GM21447 (cell line): ENCODE data around the gene HP1BP3.
"Not testable (repeated sequence)": the region's sequence is repeated elsewhere in the genome, so short reads cannot be mapped to it uniquely, and the experiment has no call there.

ENCODE experiments used
- ATAC-seq: cut with Tn5 transposase; IDR thresholded peaks from one replicate; pipeline ENCODE4 v1.9.1; 2021; ENCODE audit not compliant: unreplicated experiment

HP1BP3 gene

DNA sequence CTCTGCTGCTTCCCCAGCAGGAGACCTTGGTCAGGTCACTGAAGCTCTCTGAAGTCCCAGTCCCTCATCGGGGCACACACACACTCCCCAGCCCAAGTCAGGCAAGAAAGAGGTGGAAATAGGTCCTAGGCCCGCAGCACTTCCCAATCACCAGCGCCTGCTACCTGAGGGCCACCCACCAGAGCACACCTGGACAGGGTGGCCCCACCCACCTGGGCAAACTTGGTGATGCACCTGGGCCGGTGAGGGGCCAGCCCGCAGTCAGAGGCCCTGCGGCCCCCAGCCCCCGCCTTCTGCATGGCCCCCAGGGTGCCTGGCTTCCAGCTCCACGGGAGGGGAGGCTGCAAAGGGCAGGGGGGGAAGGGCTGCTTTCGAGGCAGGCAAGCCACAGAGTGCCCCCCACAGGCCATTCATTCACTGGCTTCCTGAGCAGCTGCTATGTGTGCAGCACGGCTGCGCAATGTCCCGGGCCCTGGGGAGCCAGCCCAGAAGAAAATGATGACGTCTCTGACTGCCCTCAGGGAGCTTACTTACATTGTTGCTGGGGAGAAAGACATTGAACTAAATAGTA lies 59.3 kb downstream of the HP1BP3 start:
- ATAC-seq = no peak

GRCh38 chr1:20726932-20727745 lies 60.0 kb downstream of the HP1BP3 start:
- ATAC-seq = no peak

GRCh38 chr1:20726118-20726911 lies 60.8 kb downstream of the HP1BP3 start:
- no peak for ATAC-seq

- no peak for ATAC-seq
Measured at GRCh38 chr1:20725189-20726117, 61.7 kb downstream of the HP1BP3 start.

DNA sequence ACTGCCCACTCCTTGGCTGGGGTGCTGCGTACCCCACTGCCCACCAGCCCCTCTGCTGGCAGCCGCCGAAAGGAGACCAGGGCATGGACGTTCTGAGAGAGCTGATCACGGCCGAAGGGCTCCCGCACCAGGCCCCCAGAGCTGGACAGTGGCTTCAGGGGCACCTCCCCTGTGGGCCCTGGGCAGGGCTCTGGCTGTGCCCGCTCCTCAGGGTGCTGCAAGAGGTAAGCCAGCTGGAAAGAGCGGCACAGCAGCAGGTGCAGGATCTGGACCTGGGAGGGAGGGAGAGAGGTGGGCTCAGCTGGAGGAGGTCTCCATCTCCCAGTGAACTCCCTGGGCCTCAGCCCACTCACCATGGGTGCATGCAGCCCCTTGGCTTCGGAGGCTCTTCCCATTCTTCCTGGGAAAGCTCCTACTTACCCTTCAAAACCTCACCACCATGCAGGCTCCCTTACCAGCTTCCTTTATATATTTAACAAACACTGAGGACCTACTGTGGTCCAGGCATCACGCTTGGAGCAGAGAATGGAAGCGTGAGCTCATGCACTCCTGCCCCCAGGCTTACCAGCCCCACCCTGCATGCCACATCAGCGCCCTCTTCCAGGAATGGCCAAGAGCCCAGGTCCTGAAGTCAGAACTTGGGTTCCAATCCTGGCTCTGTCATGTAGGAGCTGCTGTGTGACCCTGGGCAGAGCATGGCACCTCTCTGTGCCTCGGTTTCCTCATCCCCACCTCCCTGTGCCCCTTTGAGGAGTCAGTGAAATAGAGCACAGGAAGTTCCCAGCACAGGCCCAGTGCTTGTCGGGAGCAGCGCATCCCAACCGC lies 62.5 kb downstream of the HP1BP3 start:
- no peak for ATAC-seq

- ATAC-seq = no peak
Measured at GRCh38 chr1:20723537-20724363, 63.4 kb downstream of the HP1BP3 start.

GRCh38 chr1:20723159-20723536 lies 64.0 kb downstream of the HP1BP3 start:
- no peak for ATAC-seq

DNA sequence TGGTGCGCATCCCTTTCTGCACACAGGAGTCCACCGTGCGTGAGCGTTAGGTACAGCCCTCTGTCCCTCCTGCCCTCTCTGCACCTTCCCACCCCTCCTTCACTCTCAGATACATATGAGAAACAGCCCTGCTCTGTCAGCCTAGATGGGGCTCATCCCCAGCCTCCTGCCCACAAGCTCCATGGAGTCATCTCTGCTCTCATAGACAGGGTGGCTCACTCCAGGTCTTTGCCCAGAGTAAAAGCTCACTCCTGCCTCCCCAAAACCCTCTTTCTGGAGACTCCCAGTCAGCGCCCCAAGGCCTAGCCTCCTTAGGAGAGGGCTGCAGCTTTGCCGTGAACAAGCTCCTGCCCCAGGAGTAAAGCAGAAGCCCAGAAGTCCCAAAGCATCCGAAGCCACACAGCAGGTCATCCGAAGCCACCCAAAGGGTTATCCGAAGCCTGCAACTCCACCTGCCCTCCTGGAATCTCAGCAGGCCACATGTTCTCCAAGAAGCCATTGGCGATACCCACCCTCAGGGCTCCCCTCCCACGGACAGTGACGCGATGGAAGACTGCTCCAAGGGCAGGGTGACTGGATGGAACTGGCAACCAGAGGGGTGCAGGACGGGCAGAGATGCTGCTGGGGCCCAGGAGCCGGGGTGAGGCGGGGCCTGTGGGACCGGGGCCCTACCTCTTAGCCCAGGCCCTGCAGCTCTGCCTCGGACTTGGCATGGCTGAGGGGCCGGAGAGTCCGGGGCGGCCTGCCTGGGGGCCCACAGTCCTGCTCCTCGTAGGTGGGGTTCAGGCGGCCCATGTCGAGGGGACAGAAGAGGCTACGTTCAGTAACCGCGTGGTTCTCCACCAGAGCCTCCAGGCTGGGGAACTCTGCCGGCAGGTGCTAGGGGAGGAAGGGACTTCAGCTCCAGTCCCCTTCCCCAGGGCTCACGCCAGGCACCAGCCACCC lies 65.7 kb downstream of the HP1BP3 start:
- ATAC-seq = no peak

DNA sequence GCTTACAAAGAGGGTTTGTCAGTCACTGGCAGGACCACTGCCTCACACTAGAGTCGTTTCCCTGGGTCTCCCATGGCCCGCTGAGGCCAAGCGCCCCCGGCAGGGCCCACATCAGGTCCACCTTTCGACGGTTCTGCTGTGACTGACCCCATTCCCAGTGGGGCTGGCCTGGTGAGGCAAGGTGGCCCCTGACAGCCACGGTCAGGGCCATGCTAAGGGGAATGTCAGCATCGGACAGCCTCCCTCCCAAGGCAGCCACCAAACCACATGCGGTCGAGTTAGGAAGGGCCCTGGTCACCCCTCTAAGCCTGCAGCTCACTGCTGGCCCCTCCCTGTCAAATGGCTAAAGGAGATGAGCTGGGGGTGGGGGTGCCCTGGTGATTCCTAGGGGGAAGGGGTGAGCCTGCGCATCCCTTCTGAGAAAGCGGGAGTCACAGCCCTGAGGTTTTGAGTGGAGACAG lies 66.4 kb downstream of the HP1BP3 start:
- no peak for ATAC-seq

DNA sequence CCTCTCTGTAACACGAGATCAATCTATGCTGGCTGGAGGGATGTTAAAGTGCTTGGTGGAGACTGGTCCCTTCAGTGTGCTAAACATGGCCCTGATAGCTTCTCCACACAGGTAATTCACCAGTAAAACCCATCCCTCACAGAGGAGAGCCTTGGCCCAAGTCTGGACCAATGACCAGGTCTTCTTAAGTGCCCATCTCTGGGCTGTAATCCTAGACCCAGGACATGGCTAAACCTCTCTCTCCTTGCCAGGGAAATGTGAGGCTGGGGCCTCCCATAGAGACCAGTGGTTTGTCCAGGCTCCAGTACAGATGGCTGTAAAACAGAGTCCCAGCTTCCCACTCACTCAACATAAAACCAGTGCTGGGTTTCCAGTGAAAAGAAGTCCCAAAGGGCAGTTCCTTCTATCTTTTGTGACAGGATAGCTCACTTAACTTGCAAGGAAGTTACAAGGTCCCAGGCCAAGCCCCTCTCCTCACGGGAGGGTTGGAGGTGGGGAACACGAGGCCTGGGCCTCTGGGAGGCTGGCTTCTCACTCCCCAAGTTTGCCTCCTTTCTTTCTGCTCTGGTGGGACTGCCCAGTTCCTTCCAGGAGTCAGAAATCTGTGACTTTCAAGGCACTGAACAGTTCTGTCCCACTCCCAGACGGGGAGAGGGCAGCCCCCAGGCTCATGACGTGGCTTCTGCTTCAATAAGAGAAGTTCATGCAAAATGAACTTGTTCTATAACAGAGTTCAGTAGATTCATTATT lies 67.1 kb downstream of the HP1BP3 start:
- ATAC-seq = no peak

- ATAC-seq = no peak
Measured at GRCh38 chr1:20719261-20719660, 67.8 kb downstream of the HP1BP3 start.

DNA sequence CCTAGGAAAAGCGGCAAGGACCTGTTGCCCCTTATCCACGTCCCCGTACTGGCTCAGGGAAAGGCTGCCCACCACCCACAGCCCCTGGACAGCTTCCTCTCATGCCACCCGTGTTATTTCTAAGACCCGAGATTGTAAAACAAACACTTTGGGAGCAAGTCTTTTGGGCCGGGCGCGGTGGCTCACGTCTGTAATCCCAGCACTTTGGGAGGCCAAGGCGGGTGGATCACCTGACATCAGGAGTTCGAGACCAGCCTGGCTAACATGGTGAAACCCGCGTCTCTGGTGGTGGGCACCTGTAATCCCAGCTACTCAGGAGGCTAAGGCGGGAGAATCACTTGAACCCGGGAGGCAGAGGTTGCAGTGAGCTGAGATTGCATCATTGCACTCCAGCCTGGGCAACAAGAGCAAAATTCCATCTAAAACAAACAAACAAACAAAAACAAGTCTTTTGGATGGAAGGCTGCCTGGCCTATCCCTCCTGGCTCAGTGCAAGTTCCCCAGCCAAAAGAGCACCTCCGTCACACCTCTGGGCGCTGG lies 68.7 kb downstream of the HP1BP3 start:
- not testable (repeated sequence) for ATAC-seq

DNA sequence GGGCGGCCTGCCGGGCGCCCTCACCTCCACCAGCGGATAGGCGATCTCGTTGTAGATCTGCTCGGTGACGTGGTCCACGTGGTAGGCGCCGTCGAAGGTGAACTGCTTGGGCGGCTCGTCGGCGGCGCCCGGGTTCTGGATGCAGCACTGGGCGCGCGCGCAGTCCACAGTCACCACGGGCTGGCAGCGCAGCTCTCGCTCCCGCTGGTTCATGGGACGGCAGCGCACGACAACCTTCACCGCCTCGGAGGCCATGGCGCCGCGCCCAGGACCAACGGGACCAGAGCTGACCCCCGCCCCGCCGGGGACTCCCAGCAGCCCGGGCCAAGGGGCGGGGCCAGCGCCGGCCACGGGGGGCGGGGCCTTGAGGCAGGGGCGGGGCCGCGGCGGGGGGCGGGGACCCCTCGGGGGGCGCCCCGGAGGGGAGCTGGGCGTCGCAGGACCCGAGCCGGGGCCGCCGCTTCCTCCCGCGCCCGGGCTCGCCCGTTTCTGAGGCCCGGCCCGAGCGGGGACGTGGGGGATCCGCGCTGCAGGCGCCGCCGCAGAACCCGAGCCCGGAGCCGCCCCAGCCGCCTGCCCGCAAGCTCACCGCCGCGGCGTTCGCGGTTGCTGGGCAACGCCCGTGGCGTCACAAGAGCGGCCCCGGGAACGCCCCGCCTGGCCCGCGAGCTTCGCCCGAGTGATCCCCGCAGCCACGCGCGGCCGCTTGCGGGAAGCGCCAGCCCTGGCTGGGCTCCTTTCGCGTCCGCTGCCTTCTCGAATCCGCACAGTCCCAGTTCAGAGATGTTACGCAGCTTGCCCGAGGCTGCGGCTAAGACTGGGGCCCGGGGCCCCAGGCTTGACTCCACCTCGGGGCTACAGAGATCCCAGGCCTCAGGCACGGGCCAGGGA lies 69.4 kb downstream of the HP1BP3 start, which contains the start of gene KIF17:
TSS of gene KIF17 (minus strand) at position 556 of the 891 bp plus-strand sequence. CDS start at position 255, 301 bp downstream.
- no peak for ATAC-seq

- ATAC-seq = no peak
Measured at GRCh38 chr1:20716232-20716631, 70.9 kb downstream of the HP1BP3 start.

DNA sequence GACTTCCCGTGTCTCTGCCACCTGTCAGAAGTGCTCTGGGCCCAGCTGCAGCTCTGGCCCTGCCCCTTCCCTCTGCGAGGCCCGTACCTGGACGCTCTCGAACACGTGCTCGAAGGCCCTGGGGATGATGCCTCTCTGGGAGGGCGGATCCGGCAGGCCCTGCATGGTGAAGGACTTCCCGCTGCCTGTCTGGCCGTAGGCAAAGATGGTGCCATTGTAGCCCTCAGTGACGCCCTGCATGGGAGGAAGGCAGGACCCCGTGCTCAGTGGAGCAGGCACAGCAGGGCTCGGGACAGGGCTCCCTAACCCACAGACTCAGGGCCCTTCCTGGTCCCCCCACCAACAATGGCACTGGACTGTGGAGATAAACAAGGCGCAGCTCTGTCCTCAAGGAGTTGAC lies 71.7 kb downstream of the HP1BP3 start:
- no peak for ATAC-seq

DNA sequence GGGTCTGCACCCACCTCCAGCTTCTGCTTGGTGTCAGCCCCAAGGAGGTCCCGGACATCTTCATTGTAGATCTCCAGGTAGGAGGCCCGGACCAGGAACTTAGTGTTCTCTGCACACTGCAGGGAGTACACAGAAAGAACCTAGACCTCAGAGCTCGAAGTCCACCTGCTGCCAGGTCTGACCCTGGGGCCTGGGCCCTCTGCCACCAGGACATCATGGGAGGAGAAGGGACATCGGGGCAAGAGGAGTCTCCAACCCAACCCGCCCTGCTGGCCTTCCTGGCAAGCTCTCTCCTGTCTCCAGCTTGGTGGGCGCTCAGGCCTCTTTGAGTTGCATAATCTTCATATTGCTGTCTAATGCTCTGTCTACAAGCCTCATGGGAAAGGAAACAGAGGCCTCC lies 73.7 kb downstream of the HP1BP3 start:
- no peak for ATAC-seq
